Spleen (tissue), 11 donors: ENCODE data around the gene RBM20. TPM values are rescaled to one million over a fixed set of nuclear protein-coding genes. Genes with fewer than 3 reads are reported as not detected.

Source experiments
- DNase-seq: peaks from one replicate; pipeline ENCODE4 v3.0.0-alpha.2; 2020
- H3K27ac ChIP-seq, 8 donors: fragments of 200-600 bp; sonication (generic) in 7 of 8; 1 replicate in 4 of 8; 2 replicates in 4 of 8; pipeline versions ENCODE4 v1.5.0 to v1.8.0; 2016 to 2021; ENCODE audit warnings: inconsistent platforms in 4 of 8, mild to moderate bottlenecking in 4 of 8, moderate library complexity in 1 of 8
- H3K27me3 ChIP-seq, 7 donors: fragments of 200-600 bp; sonication (generic) in 6 of 7; replicated peaks in 1 of 7; 1 replicate in 4 of 7; 2 replicates in 3 of 7; pipeline versions ENCODE4 v1.5.0 to v1.8.0; 2016 to 2021; ENCODE audit warnings: inconsistent platforms in 3 of 7, mild to moderate bottlenecking in 1 of 7
- H3K36me3 ChIP-seq, 6 donors: fragments of 200-600 bp; sonication (generic) in 5 of 6; 1 replicate in 4 of 6; 2 replicates in 2 of 6; pipeline versions ENCODE4 v1.5.0 to v1.8.0; 2016 to 2021; ENCODE audit warnings: inconsistent platforms in 2 of 6
- H3K4me1 ChIP-seq, 6 donors: fragments of 200-600 bp; sonication (generic) in 5 of 6; 1 replicate in 3 of 6; 2 replicates in 3 of 6; pipeline versions ENCODE4 v1.5.0 to v1.8.0; 2016 to 2021; ENCODE audit warnings: inconsistent platforms in 3 of 6
- H3K4me3 ChIP-seq, 8 donors: fragments of 200-600 bp; sonication (generic) in 7 of 8; 1 replicate in 4 of 8; 2 replicates in 4 of 8; pipeline versions ENCODE4 v1.5.0 to v1.8.0; 2016 to 2021; ENCODE audit warnings: inconsistent platforms in 4 of 8, mild to moderate bottlenecking in 4 of 8, moderate library complexity in 2 of 8
- H3K9me3 ChIP-seq, 8 donors: fragments of 200-600 bp; sonication (generic) in 7 of 8; 1 replicate in 4 of 8; 2 replicates in 4 of 8; pipeline versions ENCODE4 v1.5.0 to v1.8.0; 2016 to 2021; ENCODE audit warnings: inconsistent platforms in 4 of 8
- CTCF ChIP-seq, 11 experiments: fragments of 200-600 bp in 7 of 11; fragments of 450-650 bp in 4 of 11; sonication (generic) in 4 of 11; IDR thresholded peaks in 8 of 11; conservative IDR thresholded peaks in 3 of 11; 1 replicate in 7 of 11; 2 replicates in 4 of 11; pipeline versions ENCODE4 v1.4.0 to v1.8.0; 2016 to 2021; ENCODE audit warnings: antibody characterized with exemption in 11 of 11, inconsistent platforms in 4 of 11, mild to moderate bottlenecking in 1 of 11
- POLR2A ChIP-seq, 3 donors: fragments of 450-650 bp; IDR thresholded peaks; one replicate each; pipeline ENCODE4 v1.5.1; 2017; ENCODE audit warnings: antibody characterized with exemption in 3 of 3, mild to moderate bottlenecking in 1 of 3
- POLR2AphosphoS5 ChIP-seq, 3 donors: sonication (generic); formaldehyde crosslinking; IDR thresholded peaks; one replicate each; pipeline ENCODE4 v1.5.1; 2017; ENCODE audit warnings: antibody characterized with exemption in 3 of 3
- WGBS, 5 donors: extraction: QIAGEN DNeasy Blood & Tissue Kit in 3 of 5; methylation state at CpG; one replicate each; pipeline versions ENCODE4 v1.1.5 to v1.1.7; 2013 to 2018; 5-methylcytosine and 5-hydroxymethylcytosine counted together
- intact Hi-C: fragments of 100-400 bp; cut with DNase I; formaldehyde crosslinking; loops from one replicate; pipeline ENCODE4 v1.15.0; 2023; ENCODE audit warnings: low total_unique reads
- polyA plus RNA-seq, 3 donors: library from polyadenylated mRNA; stranded (reverse); fragments of 200-250 nt; gene quantifications; one replicate each; pipeline ENCODE4 v1.2.1, GENCODE V29; 2013
- total RNA-seq, 7 donors: library from RNA; depleted of rRNA in 3 of 7; stranded (reverse); fragments of >200 nt in 3 of 7; fragmentation: NEBNext Ultra II Directional in 4 of 7; extraction: Animal tissue kit (Norgen Biotek cat#: 25700) in 4 of 7; gene quantifications; one replicate each; pipeline versions ENCODE4 v1.1.0 to v1.2.1, GENCODE V29; 2016 to 2021
- donor health status: healthy with polysubstance abuse.
- donor health status: DM: no; HTN: no; CAD: no; lungs with moderate emphysema.
- donor health status: DM: no; HTN: no; CAD: no.
- donor health status: Bipolar disorder and iron deficiency.
- donor health status: healthy.
- donor health status: DM: no; HTN: no; CAD: no.
- donor health status: DM: yes; HTN: yes; CAD: no.

The RBM20 gene
- total and polyA plus RNA-seq, 10 donors, result 0.04 to 0.72 (median 0.29) TPM; not detected in 1

- no peak overlapping the region for H3K27ac ChIP-seq
- H3K4me3 ChIP-seq, result no peak overlapping the region
- TF ChIP-seq POLR2A (IDR thresholded peaks at IDR 0.05), result no peak
- no peak for TF ChIP-seq CTCF (IDR thresholded peaks at IDR 0.05 in 8 of 11, conservative IDR thresholded peaks at IDR 0.05 in 3 of 11)
- no peak for TF ChIP-seq POLR2AphosphoS5 (IDR thresholded peaks at IDR 0.05)
- no peaks in the 10 kb centered on the region for H3K36me3 ChIP-seq
- H3K4me1 ChIP-seq, result no peaks in the 10 kb centered on the region
- peaks cover 0 to 7% (median 0%) of the 10 kb centered on the region in 8 donors for H3K9me3 ChIP-seq
- DNase-seq, result no peak
- intact Hi-C loops, result no loop called here
- no peaks in the 10 kb centered on the region for H3K27me3 ChIP-seq
- WGBS, 5 donors, result 85 to 93% (median 93%) methylated on average over 5 of the region's 5 CpGs
These were observed 17.9 kb upstream of the RBM20 start for GRCh38 chr10:110625951-110626855.

- intact Hi-C loops, result no loop called here
- Histone ChIP-seq H3K4me1 (no peaks in the 10 kb centered on the region), H3K36me3 (no peaks in the 10 kb centered on the region), H3K9me3 (no peaks in the 10 kb centered on the region), H3K27me3 (no peaks in the 10 kb centered on the region), H3K27ac (no peak overlapping the region), H3K4me3 (no peak overlapping the region)
- TF ChIP-seq CTCF (IDR thresholded peaks at IDR 0.05 in 8 of 11, conservative IDR thresholded peaks at IDR 0.05 in 3 of 11) (no peak), POLR2AphosphoS5 (IDR thresholded peaks at IDR 0.05) (no peak), POLR2A (IDR thresholded peaks at IDR 0.05) (no peak)
- DNase-seq, result no peak
These were observed 16.0 kb upstream of the RBM20 start for GRCh38 chr10:110628161-110628560.

- H3K4me1 ChIP-seq, result no peaks in the 10 kb centered on the region
- intact Hi-C loops, result no loop called here
- TF ChIP-seq POLR2A (IDR thresholded peaks at IDR 0.05) (no peak), CTCF (IDR thresholded peaks at IDR 0.05 in 8 of 11, conservative IDR thresholded peaks at IDR 0.05 in 3 of 11) (no peak), POLR2AphosphoS5 (IDR thresholded peaks at IDR 0.05) (no peak)
- H3K36me3 ChIP-seq, result no peaks in the 10 kb centered on the region
- DNase-seq, result no peak
- peaks cover 0 to 2% (median 0%) of the 10 kb centered on the region in 7 donors for H3K27me3 ChIP-seq
- WGBS, 5 donors, result 75 to 83% (median 79%) methylated on average over 3 of the region's 3 CpGs
- H3K9me3 ChIP-seq, result no peaks in the 10 kb centered on the region
- H3K27ac ChIP-seq, result no peak overlapping the region
- no peak overlapping the region for H3K4me3 ChIP-seq
These were observed 14.4 kb upstream of the RBM20 start for GRCh38 chr10:110629680-110630191.

- no peak overlapping the region for H3K4me3 ChIP-seq
- no peak for TF ChIP-seq POLR2AphosphoS5 (IDR thresholded peaks at IDR 0.05)
- TF ChIP-seq CTCF (IDR thresholded peaks at IDR 0.05 in 8 of 11, conservative IDR thresholded peaks at IDR 0.05 in 3 of 11), result no peak
- no peak for TF ChIP-seq POLR2A (IDR thresholded peaks at IDR 0.05)
- intact Hi-C loops, result no loop called here
- H3K4me1 ChIP-seq, result no peaks in the 10 kb centered on the region
- no peak for DNase-seq
- no peaks in the 10 kb centered on the region for H3K36me3 ChIP-seq
- H3K9me3 ChIP-seq, result no peaks in the 10 kb centered on the region
- no peak overlapping the region for H3K27ac ChIP-seq
- peaks cover 0 to 6% (median 0%) of the 10 kb centered on the region in 7 donors for H3K27me3 ChIP-seq
These were observed 12.2 kb upstream of the RBM20 start for GRCh38 chr10:110631934-110632333.
